MM.1S (cell line): ENCODE measurements around the gene TBC1D3I.
A peak's percentile ranks its signal among the peaks of the same experiment; 100 is the strongest.

ENCODE experiments used
- DNase-seq: peaks from one replicate; pipeline ENCODE4 v3.0.0-alpha.2; 2015
- H2AFZ ChIP-seq: fragments of 300-600 bp; sonication (generic); 2 replicates; pipeline ENCODE4 v1.6.0; 2016; ENCODE audit warnings: antibody characterized with exemption, low read length
- H3F3A ChIP-seq: fragments of 300-600 bp; sonication (generic); 2 replicates; pipeline ENCODE4 v1.6.1; 2016; ENCODE audit warnings: mild to moderate bottlenecking, antibody characterized with exemption, low read length, moderate library complexity, mixed read lengths; ENCODE audit not compliant: insufficient read depth
- H3K27ac ChIP-seq: fragments of 300-600 bp; sonication (generic); 2 replicates; pipeline ENCODE4 v1.5.1; 2016; ENCODE audit warnings: mild to moderate bottlenecking, low read length
- H3K27me3 ChIP-seq: fragments of 300-600 bp; sonication (generic); replicated peaks from 2 replicates; pipeline ENCODE4 v1.6.0; 2016; ENCODE audit warnings: low read length; ENCODE audit not compliant: insufficient read depth
- H3K36me3 ChIP-seq: fragments of 300-600 bp; sonication (generic); replicated peaks from 2 replicates; pipeline ENCODE4 v1.6.1; 2016; ENCODE audit warnings: mild to moderate bottlenecking, low read length, mixed read lengths; ENCODE audit not compliant: insufficient read depth
- H3K4me1 ChIP-seq: fragments of 300-600 bp; sonication (generic); 2 replicates; pipeline ENCODE4 v1.6.1; 2016; ENCODE audit warnings: low read length, mixed read lengths
- H3K4me2 ChIP-seq: fragments of 300-600 bp; sonication (generic); 2 replicates; pipeline ENCODE4 v1.6.0; 2016; ENCODE audit warnings: low read depth, low read length
- H3K4me3 ChIP-seq: fragments of 300-600 bp; sonication (generic); 2 replicates; pipeline ENCODE4 v1.5.1; 2016; ENCODE audit warnings: low read length, mixed read lengths
- H3K79me2 ChIP-seq: fragments of 300-600 bp; sonication (generic); 2 replicates; pipeline ENCODE4 v1.6.1; 2016; ENCODE audit warnings: mixed run types, low read length, mixed read lengths
- H3K9ac ChIP-seq: fragments of 300-600 bp; sonication (generic); 2 replicates; pipeline ENCODE4 v1.6.1; 2016; ENCODE audit warnings: low read length, mixed read lengths
- H3K9me2 ChIP-seq: fragments of 300-600 bp; sonication (generic); replicated peaks from 2 replicates; pipeline ENCODE4 v1.6.1; 2016; ENCODE audit warnings: mild to moderate bottlenecking, low read length, mixed read lengths; ENCODE audit not compliant: insufficient read depth
- H3K9me3 ChIP-seq: fragments of 300-600 bp; sonication (generic); replicated peaks from 2 replicates; pipeline ENCODE4 v1.6.1; 2016; ENCODE audit warnings: mild to moderate bottlenecking, low read length, mixed read lengths; ENCODE audit not compliant: insufficient read depth
- H4K20me1 ChIP-seq: fragments of 300-600 bp; sonication (generic); 2 replicates; pipeline ENCODE4 v1.6.1; 2016; ENCODE audit warnings: mild to moderate bottlenecking, low read length, moderate library complexity, mixed read lengths; ENCODE audit not compliant: insufficient read depth
- EZH2 ChIP-seq: fragments of 300-600 bp; sonication (generic); optimal IDR thresholded peaks from 2 replicates; pipeline ENCODE3; 2017; ENCODE audit warnings: low read depth, mild to moderate bottlenecking, antibody characterized with exemption, low read length, mixed read lengths
- EZH2phosphoT487 ChIP-seq: fragments of 300-600 bp; sonication (generic); IDR thresholded peaks from 2 replicates; pipeline ENCODE4 v1.6.1; 2018; ENCODE audit warnings: antibody characterized with exemption, low read length
- TF ChIP-seq, protein P1 (sequence below): fragments of 300-600 bp; sonication (generic); IDR thresholded peaks from 2 replicates; pipeline ENCODE4 v1.5.1; 2016; ENCODE audit warnings: antibody characterized with exemption, low read length, mixed read lengths

Gene TBC1D3I

DNA sequence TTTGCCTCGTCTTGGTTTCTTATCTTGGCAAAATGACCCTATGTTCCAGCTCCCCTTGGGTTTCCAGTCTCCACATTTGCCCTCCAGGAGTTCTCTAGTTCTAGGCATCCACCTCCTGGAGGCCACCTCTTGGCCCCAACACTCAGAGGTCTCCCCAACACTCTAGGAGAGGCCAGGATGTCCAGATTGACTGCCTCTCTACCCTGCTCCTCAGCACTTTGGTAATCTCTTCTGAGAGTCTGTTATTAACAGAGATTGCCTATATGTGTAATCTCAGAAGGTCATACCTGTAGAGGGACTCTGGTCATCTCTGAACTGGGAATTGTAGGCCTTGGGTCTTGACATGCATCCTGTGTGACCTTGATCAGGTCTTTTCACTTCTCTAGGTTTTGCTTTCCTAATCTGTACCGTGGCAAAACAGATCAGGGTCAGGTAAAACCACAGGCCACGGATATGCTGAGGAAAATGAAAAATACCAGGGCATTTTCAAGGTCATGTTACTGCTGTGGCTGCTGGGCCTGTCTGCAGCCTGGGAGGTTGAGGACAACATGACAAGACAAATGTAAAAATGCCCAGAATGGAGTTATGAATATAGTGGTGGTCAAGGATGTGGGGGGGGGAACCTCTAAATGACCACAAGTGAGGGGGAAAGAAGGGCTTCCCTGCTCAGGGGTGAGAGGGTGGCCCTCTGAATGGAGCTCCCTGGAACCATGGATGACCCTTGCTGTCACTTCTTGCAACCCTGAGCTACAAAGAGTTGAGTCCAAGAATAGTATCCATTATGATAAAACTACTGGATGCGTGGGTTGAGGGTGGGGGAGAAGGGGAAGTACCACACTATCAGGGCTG is 58.5 kb downstream of the TBC1D3I start:
- Histone ChIP-seq H3K9me2 (no peaks in the 10 kb centered on the region), H3K4me2 (peak overlapping the region; percentile 11), H3K27me3 (no peaks in the 10 kb centered on the region), H3F3A (peaks cover 73% of the 10 kb centered on the region), H3K4me3 (no peak overlapping the region), H3K9ac (peak overlapping the region; percentile 41), H3K4me1 (peaks cover 82% of the 10 kb centered on the region), H3K9me3 (no peaks in the 10 kb centered on the region), H2AFZ (peak overlapping the region; percentile 2; the same call in 1 of the 2 replicates), H3K27ac (peak overlapping the region; percentile 74), H3K79me2 (no peaks in the 10 kb centered on the region), H3K36me3 (no peaks in the 10 kb centered on the region), H4K20me1 (no peaks in the 10 kb centered on the region)
- peak; percentile 91 for DNase-seq
- TF ChIP-seq EZH2phosphoT487, result no peak
- no peak for TF ChIP-seq EZH2
- TF ChIP-seq, protein P1, sequence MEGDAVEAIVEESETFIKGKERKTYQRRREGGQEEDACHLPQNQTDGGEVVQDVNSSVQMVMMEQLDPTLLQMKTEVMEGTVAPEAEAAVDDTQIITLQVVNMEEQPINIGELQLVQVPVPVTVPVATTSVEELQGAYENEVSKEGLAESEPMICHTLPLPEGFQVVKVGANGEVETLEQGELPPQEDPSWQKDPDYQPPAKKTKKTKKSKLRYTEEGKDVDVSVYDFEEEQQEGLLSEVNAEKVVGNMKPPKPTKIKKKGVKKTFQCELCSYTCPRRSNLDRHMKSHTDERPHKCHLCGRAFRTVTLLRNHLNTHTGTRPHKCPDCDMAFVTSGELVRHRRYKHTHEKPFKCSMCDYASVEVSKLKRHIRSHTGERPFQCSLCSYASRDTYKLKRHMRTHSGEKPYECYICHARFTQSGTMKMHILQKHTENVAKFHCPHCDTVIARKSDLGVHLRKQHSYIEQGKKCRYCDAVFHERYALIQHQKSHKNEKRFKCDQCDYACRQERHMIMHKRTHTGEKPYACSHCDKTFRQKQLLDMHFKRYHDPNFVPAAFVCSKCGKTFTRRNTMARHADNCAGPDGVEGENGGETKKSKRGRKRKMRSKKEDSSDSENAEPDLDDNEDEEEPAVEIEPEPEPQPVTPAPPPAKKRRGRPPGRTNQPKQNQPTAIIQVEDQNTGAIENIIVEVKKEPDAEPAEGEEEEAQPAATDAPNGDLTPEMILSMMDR, result no peak

DNA sequence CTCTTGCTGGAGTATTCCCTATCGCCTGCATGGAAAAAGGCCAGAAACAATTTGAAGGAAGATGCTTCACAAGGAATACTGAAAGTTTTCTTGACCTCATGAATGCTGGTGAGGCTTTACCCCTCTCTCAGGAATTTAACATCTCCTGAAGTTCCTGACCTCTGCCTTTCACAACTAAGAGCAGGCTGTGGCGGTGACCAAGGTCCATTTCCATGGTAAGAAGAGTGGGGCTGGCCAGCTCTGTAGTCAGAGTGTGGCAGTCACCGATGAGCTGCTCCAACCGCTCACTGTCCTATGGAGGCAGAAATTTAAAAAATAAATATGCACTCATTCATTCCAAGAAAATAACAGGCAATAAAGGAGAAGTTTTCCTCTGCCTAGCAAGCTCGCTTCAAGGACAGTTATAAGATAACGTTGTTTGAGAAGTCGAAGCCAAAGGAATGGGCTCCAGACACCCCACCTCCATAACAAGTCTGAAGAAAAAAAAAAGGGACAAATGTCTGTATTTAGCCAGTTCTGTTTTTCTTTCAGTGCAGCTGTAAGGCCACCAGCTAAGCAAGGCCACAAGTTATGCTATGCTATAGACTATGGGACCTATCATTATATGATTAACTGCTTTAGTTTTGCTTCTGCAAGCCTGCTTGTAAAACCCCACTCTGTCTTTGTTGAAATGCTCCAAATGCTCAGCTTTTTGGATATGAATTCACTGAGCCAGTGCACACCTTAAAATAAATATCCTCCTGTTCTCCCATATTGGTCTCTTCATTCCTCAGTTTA is 59.5 kb downstream of the TBC1D3I start:
- Histone ChIP-seq H3K79me2 (no peaks in the 10 kb centered on the region), H3K9me2 (no peaks in the 10 kb centered on the region), H3K4me3 (no peak overlapping the region), H4K20me1 (no peaks in the 10 kb centered on the region), H3K9me3 (no peaks in the 10 kb centered on the region), H3K27me3 (no peaks in the 10 kb centered on the region), H3K4me1 (peaks cover 80% of the 10 kb centered on the region), H3K27ac (peak overlapping the region; percentile 74), H2AFZ (0 out of 2 replicates have a peak overlapping the region, but pooled peaks have one; percentile 2), H3K9ac (peak overlapping the region; percentile 41), H3K36me3 (no peaks in the 10 kb centered on the region), H3K4me2 (peak overlapping the region; percentile 11), H3F3A (peaks cover 71% of the 10 kb centered on the region)
- TF ChIP-seq EZH2, result no peak
- TF ChIP-seq EZH2phosphoT487, result no peak
- TF ChIP-seq, protein P1, result no peak
- peak; percentile 56 for DNase-seq
